ENCODE data around the gene PUDP. TPM values are rescaled to one million over a fixed set of nuclear protein-coding genes. Genes with fewer than 3 reads are reported as not detected.

Gene PUDP
- total RNA-seq, 4 donors from 2014 or later: 7.2 to 31.2 (median 22.8) TPM

DNA sequence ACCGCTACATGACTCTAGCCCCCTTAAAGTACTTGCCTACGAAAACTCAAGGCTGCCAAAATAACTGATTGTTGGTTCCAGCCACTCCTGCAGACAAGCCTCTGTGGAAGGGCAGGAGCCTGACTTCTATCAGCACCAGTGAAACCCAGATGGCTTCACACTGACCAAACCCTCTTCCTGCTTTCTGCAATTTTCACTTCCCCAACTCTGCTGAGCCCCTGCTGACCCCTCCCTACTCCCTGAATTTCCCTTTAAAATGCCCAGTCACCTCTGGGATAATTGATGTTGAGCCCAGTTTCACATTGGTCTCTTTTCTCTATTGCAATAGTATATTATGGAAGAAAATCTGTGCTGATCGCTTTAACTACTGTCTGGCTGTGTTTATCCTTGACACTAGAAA is 62.1 kb downstream of the PUDP start:
- Histone ChIP-seq H3K27me3 (no peaks in the 10 kb centered on the region), H3K36me3 (no peaks in the 10 kb centered on the region), H3K27ac (no peak overlapping the region), H3K9me3 (no peaks in the 10 kb centered on the region), H3K4me1 (no peaks in the 10 kb centered on the region), H3K4me3 (no peak overlapping the region)
- TF ChIP-seq POLR2A (IDR thresholded peaks at IDR 0.05): no peak
- TF ChIP-seq, protein P1, sequence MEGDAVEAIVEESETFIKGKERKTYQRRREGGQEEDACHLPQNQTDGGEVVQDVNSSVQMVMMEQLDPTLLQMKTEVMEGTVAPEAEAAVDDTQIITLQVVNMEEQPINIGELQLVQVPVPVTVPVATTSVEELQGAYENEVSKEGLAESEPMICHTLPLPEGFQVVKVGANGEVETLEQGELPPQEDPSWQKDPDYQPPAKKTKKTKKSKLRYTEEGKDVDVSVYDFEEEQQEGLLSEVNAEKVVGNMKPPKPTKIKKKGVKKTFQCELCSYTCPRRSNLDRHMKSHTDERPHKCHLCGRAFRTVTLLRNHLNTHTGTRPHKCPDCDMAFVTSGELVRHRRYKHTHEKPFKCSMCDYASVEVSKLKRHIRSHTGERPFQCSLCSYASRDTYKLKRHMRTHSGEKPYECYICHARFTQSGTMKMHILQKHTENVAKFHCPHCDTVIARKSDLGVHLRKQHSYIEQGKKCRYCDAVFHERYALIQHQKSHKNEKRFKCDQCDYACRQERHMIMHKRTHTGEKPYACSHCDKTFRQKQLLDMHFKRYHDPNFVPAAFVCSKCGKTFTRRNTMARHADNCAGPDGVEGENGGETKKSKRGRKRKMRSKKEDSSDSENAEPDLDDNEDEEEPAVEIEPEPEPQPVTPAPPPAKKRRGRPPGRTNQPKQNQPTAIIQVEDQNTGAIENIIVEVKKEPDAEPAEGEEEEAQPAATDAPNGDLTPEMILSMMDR (IDR thresholded peaks at IDR 0.05 in 4 of 5, conservative IDR thresholded peaks at IDR 0.05 in 1 of 5): no peak
- intact Hi-C loops (cut with DNase I; ENCODE audit: low total_unique reads): no loop called here
- ATAC-seq (no peak), DNase-seq (no peak)
- in situ Hi-C loops (cut with MboI; ENCODE audit: low sequenced_read_pairs in 4 of 4): no loop called here

- no peak overlapping the region for H3K27ac ChIP-seq
- no peak overlapping the region for H3K4me3 ChIP-seq
- H3K9me3 ChIP-seq: no peaks in the 10 kb centered on the region
- no peaks in the 10 kb centered on the region for H3K4me1 ChIP-seq
- in situ Hi-C loops (cut with MboI; ENCODE audit: low sequenced_read_pairs in 4 of 4) (no loop called here), intact Hi-C loops (cut with DNase I; ENCODE audit: low total_unique reads) (no loop called here)
- ATAC-seq (no peak), DNase-seq (no peak)
- no peaks in the 10 kb centered on the region for H3K27me3 ChIP-seq
- no peaks in the 10 kb centered on the region for H3K36me3 ChIP-seq
- TF ChIP-seq, protein P1 (IDR thresholded peaks at IDR 0.05 in 4 of 5, conservative IDR thresholded peaks at IDR 0.05 in 1 of 5): no peak
- no peak for TF ChIP-seq POLR2A (IDR thresholded peaks at IDR 0.05)
These were observed 63.1 kb downstream of the PUDP start for GRCh38 chrX:7084841-7085240.

DNA sequence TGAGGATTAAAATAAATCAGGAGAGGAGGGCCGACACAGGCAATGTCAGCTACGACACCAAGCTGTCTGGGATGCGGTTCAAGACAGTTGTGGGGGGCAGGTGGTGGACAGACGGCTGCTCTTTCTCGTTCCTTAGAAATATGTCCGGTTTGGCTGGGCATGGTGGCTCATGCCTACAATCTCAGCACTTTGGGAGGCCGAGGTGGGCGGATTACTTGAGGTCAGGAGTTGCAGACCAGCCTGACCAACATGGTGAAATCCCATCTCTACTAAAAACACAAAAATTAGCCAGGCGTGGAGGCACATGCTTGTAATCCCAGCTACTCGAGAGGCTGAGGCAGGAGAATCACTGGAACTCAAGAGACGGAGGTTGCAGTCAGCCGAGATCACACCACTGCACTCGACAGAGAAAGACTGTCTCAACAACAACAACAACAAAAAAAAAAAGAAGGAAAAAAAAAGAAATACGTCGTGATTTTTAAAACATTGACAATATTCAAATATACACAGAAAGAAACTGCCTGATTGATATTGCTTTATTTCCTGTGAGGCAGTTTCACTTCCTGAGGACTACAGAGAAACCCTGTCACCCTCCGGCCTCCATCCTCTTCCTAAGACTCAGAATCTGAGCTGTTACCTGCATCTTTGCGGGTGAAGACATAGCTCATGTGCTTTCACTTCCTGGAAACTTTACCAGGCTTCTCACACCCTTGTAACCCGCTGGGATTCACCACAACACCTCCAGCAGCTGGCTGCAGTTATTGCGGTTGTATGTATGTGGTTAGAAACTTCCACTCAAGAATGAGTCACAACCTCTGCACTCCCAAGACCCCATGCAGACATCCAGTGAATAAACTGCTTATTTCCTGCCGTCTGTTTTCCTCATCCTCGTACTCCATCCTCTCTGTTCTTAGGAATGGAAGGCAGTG is 64.2 kb downstream of the PUDP start:
- Histone ChIP-seq H3K4me1 (no peaks in the 10 kb centered on the region), H3K9me3 (no peaks in the 10 kb centered on the region), H3K4me3 (no peak overlapping the region), H3K27ac (no peak overlapping the region), H3K27me3 (no peaks in the 10 kb centered on the region), H3K36me3 (no peaks in the 10 kb centered on the region)
- no peak for TF ChIP-seq POLR2A (IDR thresholded peaks at IDR 0.05)
- TF ChIP-seq, protein P1 (IDR thresholded peaks at IDR 0.05 in 4 of 5, conservative IDR thresholded peaks at IDR 0.05 in 1 of 5): no peak
- ATAC-seq (no peak), DNase-seq (no peak)
- in situ Hi-C loops (cut with MboI; ENCODE audit: low sequenced_read_pairs in 4 of 4): no loop called here
- intact Hi-C loops (cut with DNase I; ENCODE audit: low total_unique reads): no loop called here

DNA sequence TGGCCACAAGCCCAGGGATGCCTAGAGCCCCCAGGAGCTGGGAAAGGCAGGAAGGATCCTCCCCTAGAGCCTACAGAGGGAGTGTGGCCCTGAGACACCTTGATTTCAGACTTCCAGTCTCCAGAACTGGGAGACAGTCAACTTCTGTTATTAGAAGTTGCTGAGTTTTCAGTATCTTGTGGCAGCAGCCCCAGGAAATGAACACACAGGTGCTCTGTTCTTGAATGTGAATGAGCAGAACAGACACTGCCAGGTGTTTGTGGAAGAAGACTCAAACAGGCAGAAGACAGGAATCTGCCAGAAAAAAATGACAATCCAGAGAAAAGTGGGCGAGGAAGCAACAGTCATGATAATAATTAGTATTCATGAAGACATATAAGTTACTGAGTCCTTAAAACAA is 64.9 kb downstream of the PUDP start:
- ATAC-seq: no peak
- no peak for DNase-seq
- TF ChIP-seq, protein P1 (IDR thresholded peaks at IDR 0.05 in 4 of 5, conservative IDR thresholded peaks at IDR 0.05 in 1 of 5): no peak
- TF ChIP-seq POLR2A (IDR thresholded peaks at IDR 0.05): no peak
- Histone ChIP-seq H3K4me3 (no peak overlapping the region), H3K4me1 (no peaks in the 10 kb centered on the region), H3K9me3 (no peaks in the 10 kb centered on the region), H3K36me3 (no peaks in the 10 kb centered on the region), H3K27ac (no peak overlapping the region), H3K27me3 (no peaks in the 10 kb centered on the region)
- in situ Hi-C loops (cut with MboI; ENCODE audit: low sequenced_read_pairs in 4 of 4) (no loop called here), intact Hi-C loops (cut with DNase I; ENCODE audit: low total_unique reads) (no loop called here)

All from gastrocnemius medialis (tissue), 4 donors.